GM23338 (cell line): Measurements from ENCODE around the gene CDH18.

ENCODE experiments used
- CREB1 ChIP-seq: fragments of 250-450 bp; sonication (Bioruptor Pico); IDR thresholded peaks from 2 replicates; pipeline ENCODE4 v1.5.0; 2020; ENCODE audit warnings: low read depth, mild to moderate bottlenecking, moderate library complexity
- CTCF ChIP-seq, 2 experiments: fragments of 200-600 bp in 1 of 2; sonication (generic) in 1 of 2; conservative IDR thresholded peaks; 2 replicates each; pipeline versions ENCODE4 v1.5.1 to v1.6.1; 2016 to 2017; ENCODE audit warnings: antibody characterized with exemption in 2 of 2, low read depth in 2 of 2, mild to moderate bottlenecking in 2 of 2, moderate library complexity in 1 of 2
- ETS1 ChIP-seq: IDR thresholded peaks from 2 replicates; pipeline ENCODE4 v1.6.1; 2016; ENCODE audit warnings: antibody characterized with exemption
- EZH2 ChIP-seq: fragments of 200-600 bp; sonication (generic); IDR thresholded peaks from one replicate; pipeline ENCODE4 v1.8.0; 2017; ENCODE audit warnings: antibody characterized with exemption, mild to moderate bottlenecking, low read depth; ENCODE audit not compliant: unreplicated experiment
- EZH2phosphoT487 ChIP-seq: fragments of 200-600 bp; sonication (generic); IDR thresholded peaks from one replicate; pipeline ENCODE4 v1.8.1; 2018; ENCODE audit warnings: antibody characterized with exemption; ENCODE audit not compliant: unreplicated experiment
- NANOG ChIP-seq: IDR thresholded peaks from 2 replicates; pipeline ENCODE4 v1.6.1; 2016; ENCODE audit warnings: antibody characterized with exemption, borderline replicate concordance
- POLR2AphosphoS5 ChIP-seq: IDR thresholded peaks from 2 replicates; pipeline ENCODE4 v1.6.1; 2016; ENCODE audit warnings: antibody characterized with exemption, low read depth
- REST ChIP-seq: IDR thresholded peaks from one replicate; pipeline ENCODE4 v1.6.1; 2018; ENCODE audit warnings: antibody characterized with exemption; ENCODE audit not compliant: unreplicated experiment

- no peak for TF ChIP-seq POLR2AphosphoS5
- TF ChIP-seq CTCF (conservative IDR thresholded peaks at IDR 0.05; ENCODE audit: low read depth in 2 of 2): no peak
- no peak for TF ChIP-seq EZH2
- TF ChIP-seq ETS1: no peak
- no peak for TF ChIP-seq REST
- no peak for TF ChIP-seq CREB1
- no peak for TF ChIP-seq EZH2phosphoT487
- no peak for TF ChIP-seq NANOG
Measured at GRCh38 chr5:19555876-19556275, 432.1 kb downstream of the CDH18 start.
